LNCAP (cell line): Measurements from ENCODE around the gene PODN.

Experiments used
- TF ChIP-seq, protein P1 (sequence below): fragments of 450-650 bp; IDR thresholded peaks from 2 replicates; pipeline ENCODE4 v1.5.1; 2017; ENCODE audit warnings: mild to moderate bottlenecking

PODN gene

DNA sequence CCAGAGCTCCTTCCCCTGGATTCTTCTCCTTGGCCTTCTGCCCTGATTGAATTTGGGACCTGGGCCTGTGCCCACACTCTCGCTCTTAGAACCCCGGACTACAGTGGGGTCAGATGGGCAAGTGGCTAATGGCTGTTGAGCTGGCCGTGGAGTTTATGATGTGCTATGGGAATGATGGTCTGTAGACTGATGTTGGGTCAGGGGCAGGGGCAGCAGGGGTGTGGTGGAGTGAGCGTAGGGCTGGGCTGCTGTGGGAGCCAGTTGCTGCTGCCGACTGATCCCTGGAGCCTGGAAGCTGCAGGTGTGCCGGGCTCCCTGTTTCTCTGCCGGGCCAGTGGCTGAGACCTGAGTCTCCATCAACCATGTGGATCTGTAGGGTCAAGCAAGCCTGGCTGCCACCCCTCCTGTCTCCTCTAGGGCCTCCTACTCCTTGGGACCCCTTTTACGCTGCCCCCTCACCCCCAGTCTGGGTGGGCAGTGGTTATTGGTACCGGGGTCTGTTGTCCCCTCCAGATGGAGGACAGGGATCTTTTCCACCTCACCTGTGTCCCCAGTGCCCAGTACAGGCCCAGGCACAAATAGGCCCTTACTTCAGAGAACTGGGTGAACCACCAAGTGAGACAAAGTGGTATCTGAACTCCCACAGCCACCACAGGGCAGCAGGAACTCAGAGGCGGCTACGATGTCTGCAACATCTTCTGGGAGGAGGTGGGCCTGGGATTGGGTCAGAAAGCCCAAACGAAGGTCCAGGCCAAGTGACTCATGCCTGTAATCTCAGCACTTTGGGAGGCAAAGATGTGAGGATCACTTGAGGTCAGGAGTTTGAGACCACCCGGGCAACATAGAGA, 5.1 kb downstream of the PODN start:
- TF ChIP-seq, protein P1, sequence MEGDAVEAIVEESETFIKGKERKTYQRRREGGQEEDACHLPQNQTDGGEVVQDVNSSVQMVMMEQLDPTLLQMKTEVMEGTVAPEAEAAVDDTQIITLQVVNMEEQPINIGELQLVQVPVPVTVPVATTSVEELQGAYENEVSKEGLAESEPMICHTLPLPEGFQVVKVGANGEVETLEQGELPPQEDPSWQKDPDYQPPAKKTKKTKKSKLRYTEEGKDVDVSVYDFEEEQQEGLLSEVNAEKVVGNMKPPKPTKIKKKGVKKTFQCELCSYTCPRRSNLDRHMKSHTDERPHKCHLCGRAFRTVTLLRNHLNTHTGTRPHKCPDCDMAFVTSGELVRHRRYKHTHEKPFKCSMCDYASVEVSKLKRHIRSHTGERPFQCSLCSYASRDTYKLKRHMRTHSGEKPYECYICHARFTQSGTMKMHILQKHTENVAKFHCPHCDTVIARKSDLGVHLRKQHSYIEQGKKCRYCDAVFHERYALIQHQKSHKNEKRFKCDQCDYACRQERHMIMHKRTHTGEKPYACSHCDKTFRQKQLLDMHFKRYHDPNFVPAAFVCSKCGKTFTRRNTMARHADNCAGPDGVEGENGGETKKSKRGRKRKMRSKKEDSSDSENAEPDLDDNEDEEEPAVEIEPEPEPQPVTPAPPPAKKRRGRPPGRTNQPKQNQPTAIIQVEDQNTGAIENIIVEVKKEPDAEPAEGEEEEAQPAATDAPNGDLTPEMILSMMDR: no peak

DNA sequence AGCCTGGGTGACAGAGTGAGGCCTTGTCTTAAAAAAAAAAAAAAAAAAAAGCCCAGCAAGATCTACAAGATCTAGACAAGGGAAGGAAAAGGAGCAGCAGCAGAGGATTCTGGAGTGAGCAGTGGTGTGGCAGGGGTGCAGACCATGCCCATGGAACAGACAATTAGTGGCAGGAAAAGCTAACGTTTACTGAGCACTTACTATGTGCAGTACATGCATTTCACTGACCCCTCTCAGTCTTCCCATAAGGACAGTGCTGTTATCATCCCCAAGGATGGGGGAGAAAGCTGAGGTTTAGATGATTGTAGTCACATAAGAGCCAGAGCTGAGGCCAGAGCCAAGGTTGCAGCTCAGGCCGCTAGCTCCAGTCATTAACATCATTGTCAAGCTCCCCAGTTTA, 5.9 kb downstream of the PODN start:
- TF ChIP-seq, protein P1: no peak

DNA sequence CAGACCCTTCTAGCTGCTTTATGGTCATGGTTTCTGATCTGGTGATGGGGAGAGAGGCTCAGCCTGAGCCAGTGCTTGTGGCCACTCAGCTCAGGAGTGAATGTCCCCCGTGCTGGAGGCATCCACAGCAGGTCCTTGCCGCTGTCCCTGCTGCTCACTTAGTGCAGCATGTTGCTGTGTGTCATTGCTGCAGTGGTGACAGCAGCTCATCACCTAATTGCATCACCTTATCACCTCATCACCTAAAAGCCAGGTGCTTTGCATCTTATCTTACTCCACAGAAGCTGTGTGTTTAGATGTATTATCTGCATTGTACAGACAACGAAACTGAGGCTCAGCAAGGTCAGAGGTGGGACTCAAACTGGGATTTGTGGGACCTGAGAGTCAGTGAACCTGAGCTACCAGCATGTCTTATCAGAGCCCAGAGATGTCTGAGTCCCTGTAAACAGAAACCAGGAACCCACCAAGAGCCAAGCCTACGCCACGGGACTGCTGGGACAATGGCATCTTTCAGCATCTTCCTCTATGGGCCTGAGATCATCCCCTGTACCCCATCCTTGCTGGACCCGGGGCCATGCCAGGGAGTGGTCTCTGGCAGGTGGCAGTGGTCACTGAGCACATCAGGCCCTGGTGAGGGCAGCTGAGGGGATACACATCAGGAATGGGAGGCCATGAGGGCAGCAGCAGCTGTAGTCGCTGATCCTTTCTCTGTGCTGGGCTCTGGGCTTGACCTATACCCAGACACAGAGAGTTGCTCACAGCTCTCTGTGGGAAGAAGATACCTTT, 6.5 kb downstream of the PODN start:
- TF ChIP-seq, protein P1: no peak

DNA sequence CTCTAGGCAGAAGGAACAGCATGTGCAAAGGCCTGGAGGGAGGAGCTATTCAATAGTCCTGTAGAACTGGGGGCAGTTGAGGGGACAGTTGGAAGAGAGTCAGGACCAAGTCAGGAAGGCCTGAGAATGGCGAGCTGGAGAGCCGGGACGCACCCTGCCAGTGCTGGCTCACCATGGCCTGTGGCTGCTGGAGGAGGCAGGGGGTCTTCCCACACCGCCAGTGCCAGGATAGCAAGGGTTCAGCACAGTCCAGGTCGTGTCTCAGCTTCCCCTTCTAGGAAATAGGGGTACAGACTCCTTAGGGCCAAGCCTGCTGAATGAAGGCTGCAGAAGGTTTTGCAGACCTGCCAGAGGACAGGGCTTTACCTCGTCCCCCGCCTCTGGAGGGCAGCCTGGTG, 7.3 kb downstream of the PODN start:
- TF ChIP-seq, protein P1: no peak

DNA sequence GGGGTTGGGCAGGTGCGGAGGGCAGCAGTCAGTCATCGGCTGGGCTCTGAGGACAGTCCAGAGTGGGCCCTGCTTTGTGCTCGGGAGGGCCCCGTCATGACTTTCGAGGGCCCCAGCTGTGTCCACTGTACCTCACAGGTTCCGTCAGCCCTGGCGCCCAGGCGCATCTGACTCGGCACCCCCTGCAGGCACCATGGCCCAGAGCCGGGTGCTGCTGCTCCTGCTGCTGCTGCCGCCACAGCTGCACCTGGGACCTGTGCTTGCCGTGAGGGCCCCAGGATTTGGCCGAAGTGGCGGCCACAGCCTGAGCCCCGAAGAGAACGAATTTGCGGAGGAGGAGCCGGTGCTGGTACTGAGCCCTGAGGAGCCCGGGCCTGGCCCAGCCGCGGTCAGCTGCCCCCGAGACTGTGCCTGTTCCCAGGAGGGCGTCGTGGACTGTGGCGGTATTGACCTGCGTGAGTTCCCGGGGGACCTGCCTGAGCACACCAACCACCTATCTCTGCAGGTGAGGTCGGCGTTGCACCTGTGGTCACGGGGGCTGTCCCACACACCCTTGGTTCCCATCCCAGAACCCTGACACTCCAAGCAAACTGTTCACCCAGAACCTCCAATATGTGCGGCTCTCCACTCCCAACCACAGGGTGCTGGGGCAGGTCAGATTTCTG, 7.8 kb downstream of the PODN start:
- TF ChIP-seq, protein P1: no peak

DNA sequence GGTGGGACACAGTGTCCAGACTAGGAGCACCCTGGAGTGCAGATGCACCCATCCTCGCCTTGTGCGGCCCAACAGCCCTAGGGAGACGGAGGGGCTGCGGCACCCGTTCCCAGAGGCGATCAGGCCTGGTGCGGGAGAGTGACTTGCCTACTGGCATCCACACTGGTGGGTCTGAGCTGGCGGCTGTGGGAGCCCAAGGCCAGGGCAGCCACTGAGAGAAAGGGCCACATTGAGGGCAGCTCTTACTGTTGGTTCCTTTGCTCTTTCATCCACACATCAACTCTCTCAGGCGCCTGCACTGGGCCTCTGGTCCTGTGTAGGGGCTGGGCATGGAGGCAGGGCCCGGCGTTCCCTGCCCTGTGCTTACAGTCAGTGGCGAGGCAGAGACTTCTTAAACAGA, 8.6 kb downstream of the PODN start:
- TF ChIP-seq, protein P1: no peak

DNA sequence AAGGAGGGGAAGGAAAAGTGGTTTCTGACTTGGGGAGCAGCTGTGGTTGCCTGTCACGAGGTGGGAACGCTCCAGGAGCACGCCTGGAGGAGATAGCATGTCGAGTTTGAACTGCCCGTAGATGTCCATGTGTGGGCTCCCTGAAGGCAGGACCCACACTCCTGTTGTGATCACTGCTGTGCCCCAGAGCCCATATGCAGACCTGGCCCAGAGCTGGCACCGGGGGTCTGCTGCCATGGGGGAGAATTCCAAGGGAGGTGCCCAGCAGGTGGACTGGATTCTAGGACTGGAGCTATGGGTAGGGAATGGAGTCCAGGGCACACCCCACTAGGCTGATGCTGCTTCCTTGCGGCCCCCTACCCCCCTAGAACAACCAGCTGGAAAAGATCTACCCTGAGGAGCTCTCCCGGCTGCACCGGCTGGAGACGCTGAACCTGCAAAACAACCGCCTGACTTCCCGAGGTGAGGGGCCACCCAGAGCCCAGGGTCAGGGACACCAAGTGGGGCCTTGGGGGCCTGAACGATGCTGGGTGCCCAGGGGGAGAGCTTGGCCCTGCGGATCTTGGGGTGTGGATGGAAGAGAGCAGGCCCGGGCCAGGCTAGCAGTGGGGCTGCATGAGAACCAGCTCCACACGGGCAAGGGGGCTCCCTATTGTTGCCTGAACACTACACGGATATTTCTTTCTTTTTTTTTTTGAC, 9.3 kb downstream of the PODN start:
- TF ChIP-seq, protein P1: no peak
